Transverse colon (tissue), 4 donors: Measurements from ENCODE around the gene OOSP2. TPM values are rescaled to one million over a fixed set of nuclear protein-coding genes. Genes with fewer than 3 reads are reported as not detected.
"Not testable (repeated sequence)": the region's sequence is repeated elsewhere in the genome, so short reads cannot be mapped to it uniquely, and the experiment has no call there.

ENCODE experiments used
- DNase-seq: peaks from one replicate; pipeline ENCODE4 v3.0.0-alpha.2; 2019
- H3K27ac ChIP-seq, 4 donors: fragments of 200-600 bp; sonication (generic); 2 replicates each; pipeline ENCODE4 v1.5.1; 2016 to 2018; ENCODE audit warnings: inconsistent platforms in 4 of 4
- H3K27me3 ChIP-seq: fragments of 200-600 bp; sonication (generic); 2 replicates; pipeline ENCODE4 v1.5.1; 2017; ENCODE audit warnings: inconsistent platforms
- H3K36me3 ChIP-seq, 4 donors: fragments of 200-600 bp; sonication (generic); 2 replicates each; pipeline ENCODE4 v1.5.1; 2017 to 2019; ENCODE audit warnings: inconsistent platforms in 4 of 4
- H3K4me1 ChIP-seq, 4 donors: fragments of 200-600 bp; sonication (generic); 2 replicates each; pipeline ENCODE4 v1.5.1; 2017 to 2020; ENCODE audit warnings: inconsistent platforms in 4 of 4
- H3K4me3 ChIP-seq, 4 donors: fragments of 200-600 bp; sonication (generic); 1 replicate in 1 of 4; 2 replicates in 3 of 4; pipeline versions ENCODE4 v1.5.1 to v1.6.1; 2017 to 2019; ENCODE audit warnings: inconsistent platforms in 4 of 4
- H3K9me3 ChIP-seq, 2 donors: fragments of 200-600 bp; sonication (generic); 2 replicates each; pipeline ENCODE4 v1.5.1; 2017 to 2019; ENCODE audit warnings: inconsistent platforms in 2 of 2
- CTCF ChIP-seq, 5 experiments: fragments of 200-600 bp in 3 of 5; fragments of 450-650 bp in 2 of 5; sonication (generic) in 3 of 5; IDR thresholded peaks; 1 replicate in 2 of 5; 2 replicates in 3 of 5; pipeline ENCODE4 v1.5.1; 2016 to 2017; ENCODE audit warnings: antibody characterized with exemption in 5 of 5, inconsistent platforms in 3 of 5, mild to moderate bottlenecking in 2 of 5, moderate library complexity in 1 of 5
- EP300 ChIP-seq: sonication (generic); formaldehyde crosslinking; IDR thresholded peaks from one replicate; pipeline ENCODE4 v1.6.1; 2017; ENCODE audit warnings: antibody characterized with exemption, low read depth
- POLR2A ChIP-seq: fragments of 450-650 bp; IDR thresholded peaks from one replicate; pipeline ENCODE4 v1.6.1; 2016; ENCODE audit warnings: antibody characterized with exemption, mild to moderate bottlenecking, moderate library complexity
- POLR2AphosphoS5 ChIP-seq, 3 donors: sonication (generic); formaldehyde crosslinking; IDR thresholded peaks; one replicate each; pipeline ENCODE4 v1.6.1; 2016; ENCODE audit warnings: antibody characterized with exemption in 3 of 3
- WGBS, 2 donors: methylation state at CpG; one replicate each; pipeline ENCODE4 v1.1.5; 2018; ENCODE audit warnings: low coverage in 1 of 2; 5-methylcytosine and 5-hydroxymethylcytosine counted together
- in situ Hi-C, 4 donors: fragments of 200-750 bp; cut with MboI; loops; one replicate each; pipeline versions ENCODE4 v1.15.0 to v1.15.1; 2017; ENCODE audit warnings: low sequenced_read_pairs in 3 of 4, low pct_ligation_motif_present in 1 of 4, low pct_unique_long_range_greater_than_20kb in 1 of 4
- intact Hi-C: fragments of 100-400 bp; cut with DNase I; formaldehyde crosslinking; loops from one replicate; pipeline ENCODE4 v1.15.1; 2023; ENCODE audit warnings: low total_unique reads
- total RNA-seq, 4 donors: library from RNA; depleted of rRNA; stranded (reverse); fragments of >200 nt; gene quantifications; one replicate each; pipeline ENCODE4 v1.1.0, GENCODE V29; 2016

The OOSP2 gene
- total RNA-seq, 4 donors from 2014 or later, result not detected

DNA sequence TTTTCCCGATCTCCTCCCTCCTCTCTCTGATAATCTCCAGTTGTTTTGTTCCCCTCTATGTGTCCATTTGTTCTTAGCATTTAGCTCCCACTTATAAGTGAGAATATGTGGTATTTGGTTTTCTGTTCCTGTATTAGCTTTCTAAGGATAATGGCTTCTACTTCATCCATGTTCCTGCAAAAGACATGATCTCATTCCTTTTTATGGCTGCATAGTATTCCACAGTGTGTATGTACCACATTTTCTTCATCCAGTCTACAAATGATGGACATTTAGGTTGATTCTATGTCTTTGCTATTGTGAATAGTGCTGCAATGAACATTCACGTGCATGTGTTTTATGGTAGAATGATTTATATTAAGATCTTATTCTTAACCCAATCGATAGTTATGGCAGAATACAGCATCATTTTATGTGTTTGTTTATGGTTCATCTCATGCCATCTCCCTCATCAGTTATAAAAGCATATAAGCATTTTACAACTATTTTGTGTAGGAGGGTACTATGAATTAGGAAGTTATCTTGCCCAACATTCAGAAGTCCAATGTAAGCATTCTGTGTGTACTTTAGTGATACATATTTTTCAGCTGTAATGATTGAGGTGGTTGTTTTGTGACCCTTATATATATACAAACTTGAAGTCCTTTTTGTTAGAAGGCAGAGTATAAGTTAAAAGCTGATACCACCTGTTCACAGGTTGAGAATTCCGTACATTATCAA lies 19.5 kb downstream of the OOSP2 start:
- WGBS, 2 donors, result 92 to 95% methylated on average over 4 of the region's 4 CpGs
- Histone ChIP-seq H3K36me3 (no peaks in the 10 kb centered on the region), H3K9me3 (no peaks in the 10 kb centered on the region), H3K4me3 (no peak overlapping the region), H3K4me1 (no peaks in the 10 kb centered on the region), H3K27me3 (no peaks in the 10 kb centered on the region), H3K27ac (no peak overlapping the region)
- TF ChIP-seq CTCF (IDR thresholded peaks at IDR 0.05), result no peak
- in situ Hi-C loops (no loop called here), intact Hi-C loops (no loop called here)
- no peak for DNase-seq

GRCh38 chr11:60064111-60064510 lies 23.9 kb downstream of the OOSP2 start:
- Histone ChIP-seq H3K4me1 (no peaks in the 10 kb centered on the region), H3K27me3 (no peaks in the 10 kb centered on the region), H3K27ac (no peak overlapping the region), H3K9me3 (no peaks in the 10 kb centered on the region), H3K36me3 (no peaks in the 10 kb centered on the region), H3K4me3 (no peak overlapping the region)
- DNase-seq, result no peak
- WGBS, 2 donors, result 50 to 69% methylated on average over 1 of the region's 1 CpG
- in situ Hi-C loops, result no loop called here
- TF ChIP-seq POLR2AphosphoS5 (IDR thresholded peaks at IDR 0.05) (no peak), EP300 (no peak), CTCF (IDR thresholded peaks at IDR 0.05) (no peak), POLR2A (no peak)
- intact Hi-C loops, result no loop called here

DNA sequence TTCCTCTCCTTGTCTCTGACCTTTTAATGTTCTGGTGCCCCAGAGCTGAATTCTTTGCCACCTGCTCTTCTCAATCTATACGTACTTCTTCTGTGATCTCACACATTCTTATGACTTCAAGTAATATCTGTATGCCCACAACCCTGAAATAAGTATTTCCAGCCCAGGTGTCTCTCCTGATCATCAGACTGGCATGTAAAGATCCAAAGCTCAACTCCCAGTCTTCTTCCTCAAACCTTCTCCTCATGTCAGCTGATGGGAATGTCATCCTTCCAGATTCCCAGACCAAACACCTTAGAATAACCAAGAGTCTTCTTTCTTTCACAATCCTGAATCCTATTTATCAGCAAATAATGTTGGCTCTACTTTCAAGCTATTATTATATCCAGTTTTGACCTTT lies 25.6 kb downstream of the OOSP2 start:
- no peak for TF ChIP-seq POLR2A
- TF ChIP-seq POLR2AphosphoS5 (IDR thresholded peaks at IDR 0.05), result no peak
- in situ Hi-C loops, result no loop called here

GRCh38 chr11:60069450-60069849 lies 29.2 kb downstream of the OOSP2 start:
- Histone ChIP-seq H3K27ac (no peak overlapping the region), H3K9me3 (no peaks in the 10 kb centered on the region), H3K4me1 (no peaks in the 10 kb centered on the region), H3K36me3 (no peaks in the 10 kb centered on the region), H3K27me3 (no peaks in the 10 kb centered on the region), H3K4me3 (no peak overlapping the region)
- DNase-seq, result no peak
- 69 to 71% methylated on average over 2 of the region's 2 CpGs for WGBS, 2 donors
- intact Hi-C loops (no loop called here), in situ Hi-C loops (no loop called here)
- TF ChIP-seq EP300, result no peak
- no peak for TF ChIP-seq POLR2AphosphoS5 (IDR thresholded peaks at IDR 0.05)
- no peak for TF ChIP-seq POLR2A
- no peak for TF ChIP-seq CTCF (IDR thresholded peaks at IDR 0.05)

More for the DNA sequence above, 25.6 kb downstream of the OOSP2 start:
- H3K36me3 ChIP-seq, result no peaks in the 10 kb centered on the region
- no peaks in the 10 kb centered on the region for H3K9me3 ChIP-seq
- no peaks in the 10 kb centered on the region for H3K27me3 ChIP-seq
- DNase-seq, result no peak
- intact Hi-C loops, result no loop called here
- no peaks in the 10 kb centered on the region for H3K4me1 ChIP-seq
- no peak overlapping the region for H3K4me3 ChIP-seq
- 84 to 90% methylated on average over 1 of the region's 1 CpG for WGBS, 2 donors
- no peak overlapping the region for H3K27ac ChIP-seq

DNA sequence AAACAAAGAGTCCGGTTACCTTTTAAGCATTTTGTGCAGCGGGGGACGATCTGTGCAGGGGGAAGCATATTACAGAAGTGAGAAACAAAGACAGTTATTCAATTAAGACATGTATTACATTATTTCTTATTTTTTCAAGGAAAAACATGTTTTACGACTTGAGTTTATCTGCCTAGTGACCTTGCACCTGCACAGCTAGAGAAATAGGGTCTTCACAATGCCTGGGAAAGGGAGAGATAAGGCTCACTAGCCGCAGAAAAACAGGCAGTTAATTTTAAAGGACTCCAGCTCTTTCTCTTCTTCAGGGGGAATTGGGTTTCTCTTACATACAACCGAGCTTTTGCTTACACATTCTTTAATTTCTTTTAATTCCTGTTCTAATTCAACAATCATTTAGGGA lies 31.4 kb downstream of the OOSP2 start:
- intact Hi-C loops, H3K9me3 ChIP-seq, in situ Hi-C loops, H3K27ac ChIP-seq, DNase-seq, H3K36me3 ChIP-seq, H3K27me3 ChIP-seq, H3K4me3 ChIP-seq, H3K4me1 ChIP-seq: not testable (repeated sequence)
- WGBS, 2 donors, result 80 to 88% methylated on average over 6 of the region's 6 CpGs
